BLaER1 (cell line): Measurements from ENCODE around the gene MGAT5.

Experiments used
- H3K27ac ChIP-seq: shearing (Covaris generic); formaldehyde crosslinking; 2 replicates; pipeline ENCODE4 v1.8.1; 2022
- H3K27me3 ChIP-seq: shearing (Covaris generic); formaldehyde crosslinking; 2 replicates; pipeline ENCODE4 v1.8.1; 2022
- H3K36me3 ChIP-seq: shearing (Covaris generic); formaldehyde crosslinking; 2 replicates; pipeline ENCODE4 v1.8.1; 2022
- H3K4me1 ChIP-seq: shearing (Covaris generic); formaldehyde crosslinking; 2 replicates; pipeline ENCODE4 v1.8.1; 2022
- H3K4me2 ChIP-seq: shearing (Covaris generic); formaldehyde crosslinking; 2 replicates; pipeline ENCODE4 v1.8.1; 2022
- H3K4me3 ChIP-seq: shearing (Covaris generic); formaldehyde crosslinking; 2 replicates; pipeline ENCODE4 v1.8.1; 2022
- H3K9ac ChIP-seq: shearing (Covaris generic); formaldehyde crosslinking; 2 replicates; pipeline ENCODE4 v1.8.1; 2022
- H3K9me3 ChIP-seq: shearing (Covaris generic); formaldehyde crosslinking; 2 replicates; pipeline ENCODE4 v1.8.1; 2022
- H4K20me1 ChIP-seq: shearing (Covaris generic); formaldehyde crosslinking; 2 replicates; pipeline ENCODE4 v1.8.1; 2022
- Cebpa-rat ChIP-seq: shearing (Covaris generic); IDR thresholded peaks from 2 replicates; pipeline ENCODE4 v1.8.1; 2022

Gene MGAT5

GRCh38 chr2:134217924-134218323 lies 35.9 kb upstream of the MGAT5 start:
- H3K36me3 ChIP-seq: peaks cover 52% of the 10 kb centered on the region
- H3K9ac ChIP-seq: no peak overlapping the region
- H3K9me3 ChIP-seq: peaks cover 26% of the 10 kb centered on the region
- TF ChIP-seq Cebpa-rat: no peak
- no peak overlapping the region for H3K4me3 ChIP-seq
- H3K4me1 ChIP-seq: peaks cover 58% of the 10 kb centered on the region
- peak overlapping the region; percentile 52 for H3K4me2 ChIP-seq
- peaks cover 96% of the 10 kb centered on the region for H4K20me1 ChIP-seq
- H3K27me3 ChIP-seq: no peaks in the 10 kb centered on the region
- H3K27ac ChIP-seq: 0 out of 2 replicates have a peak overlapping the region, but pooled peaks have one; percentile 19

DNA sequence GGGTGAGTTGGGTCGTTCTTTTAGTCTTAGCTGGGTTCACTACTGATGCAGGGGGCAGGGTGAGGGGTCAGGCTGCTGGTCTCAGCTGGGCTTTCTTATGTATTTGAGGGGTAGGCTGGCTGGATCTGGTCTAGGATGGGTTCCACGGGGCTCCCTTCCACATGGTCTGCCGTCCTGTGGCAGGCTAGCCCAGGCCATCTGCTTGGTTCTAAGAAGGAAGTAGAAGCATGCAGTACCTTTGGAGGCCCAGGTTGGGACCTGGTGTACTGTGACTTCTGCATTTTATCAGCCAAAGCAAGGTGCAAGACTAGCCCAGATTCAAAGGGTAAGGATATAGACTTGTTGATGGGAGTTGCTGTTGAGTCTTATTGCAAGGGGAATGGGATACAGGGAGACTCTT lies 35.5 kb upstream of the MGAT5 start:
- no peak overlapping the region for H3K4me3 ChIP-seq
- peaks cover 57% of the 10 kb centered on the region for H3K4me1 ChIP-seq
- 0 out of 2 replicates have a peak overlapping the region, but pooled peaks have one; percentile 19 for H3K27ac ChIP-seq
- peaks cover 95% of the 10 kb centered on the region for H4K20me1 ChIP-seq
- H3K9me3 ChIP-seq: peaks cover 26% of the 10 kb centered on the region
- no peak for TF ChIP-seq Cebpa-rat
- H3K27me3 ChIP-seq: no peaks in the 10 kb centered on the region
- peaks cover 47% of the 10 kb centered on the region for H3K36me3 ChIP-seq
- H3K9ac ChIP-seq: no peak overlapping the region
- peak overlapping the region; percentile 52 for H3K4me2 ChIP-seq

GRCh38 chr2:134218930-134219658 lies 34.8 kb upstream of the MGAT5 start:
- Histone ChIP-seq H3K36me3 (peaks cover 41% of the 10 kb centered on the region), H3K9me3 (peaks cover 21% of the 10 kb centered on the region), H3K9ac (no peak overlapping the region), H3K27ac (peak overlapping the region; percentile 39; the same call in 1 of the 2 replicates), H3K4me2 (peak overlapping the region; percentile 52), H4K20me1 (peaks cover 94% of the 10 kb centered on the region), H3K27me3 (no peaks in the 10 kb centered on the region), H3K4me3 (no peak overlapping the region), H3K4me1 (peaks cover 57% of the 10 kb centered on the region)
- TF ChIP-seq Cebpa-rat: no peak

DNA sequence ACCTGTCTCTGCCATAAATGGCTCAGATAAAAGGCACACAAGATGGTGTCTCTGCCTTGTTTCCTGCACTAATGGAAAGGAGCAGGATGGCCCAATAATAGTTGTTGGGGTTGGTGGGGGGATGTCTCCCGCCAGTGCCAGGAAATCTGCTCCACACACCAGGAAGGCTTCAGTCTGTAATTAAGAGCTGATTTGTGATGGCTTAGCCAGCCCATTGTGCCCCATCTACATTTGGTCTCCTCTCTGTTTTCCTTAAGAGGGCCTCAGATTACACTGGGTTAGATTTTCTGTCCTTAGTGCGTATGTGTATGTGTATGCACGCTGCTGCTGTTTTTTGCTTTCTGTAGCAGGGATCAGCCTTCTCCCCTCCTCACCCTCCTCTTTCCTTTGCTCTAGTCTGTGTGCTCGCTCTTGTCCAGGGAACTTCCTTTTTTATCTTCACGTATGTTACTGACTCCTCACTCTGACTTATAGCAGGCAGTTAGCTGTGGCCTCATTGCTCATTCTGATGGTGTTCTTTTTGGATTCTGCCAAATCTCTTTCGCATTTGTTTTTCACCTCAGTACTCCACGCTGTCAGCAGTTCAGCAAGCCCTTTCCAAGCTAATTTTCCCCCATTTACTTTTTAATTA lies 33.4 kb upstream of the MGAT5 start:
- Histone ChIP-seq H3K4me1 (peaks cover 57% of the 10 kb centered on the region), H3K27me3 (no peaks in the 10 kb centered on the region), H3K36me3 (peaks cover 27% of the 10 kb centered on the region), H3K4me3 (no peak overlapping the region), H3K9me3 (peaks cover 18% of the 10 kb centered on the region), H3K9ac (no peak overlapping the region), H4K20me1 (peaks cover 94% of the 10 kb centered on the region), H3K4me2 (peak overlapping the region; percentile 4), H3K27ac (no peak overlapping the region)
- TF ChIP-seq Cebpa-rat: no peak

DNA sequence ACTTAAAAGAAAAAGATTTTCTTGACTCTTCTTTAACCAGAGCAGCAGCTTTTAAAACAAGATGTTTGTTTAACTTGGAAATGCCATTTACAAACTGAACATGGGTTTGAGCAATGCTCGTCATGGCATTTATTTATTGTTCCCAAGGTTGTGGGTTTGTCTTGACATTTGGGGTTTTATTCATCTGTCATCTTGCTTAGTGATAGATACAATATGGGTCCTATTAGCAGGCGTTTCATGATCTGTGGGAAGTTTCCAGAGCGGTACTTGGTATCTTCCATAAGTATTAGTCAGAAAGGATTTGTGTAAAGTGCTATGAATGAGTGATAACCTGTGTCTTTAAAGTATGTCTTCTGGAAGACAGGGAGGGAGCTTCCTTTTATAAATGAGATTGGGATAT lies 29.9 kb upstream of the MGAT5 start:
- H3K27me3 ChIP-seq: no peaks in the 10 kb centered on the region
- peaks cover 37% of the 10 kb centered on the region for H3K36me3 ChIP-seq
- H3K4me3 ChIP-seq: no peak overlapping the region
- H3K27ac ChIP-seq: no peak overlapping the region
- H3K4me2 ChIP-seq: no peak overlapping the region
- TF ChIP-seq Cebpa-rat: no peak
- no peak overlapping the region for H3K9ac ChIP-seq
- H4K20me1 ChIP-seq: peaks cover 76% of the 10 kb centered on the region
- H3K4me1 ChIP-seq: peaks cover 22% of the 10 kb centered on the region
- peaks cover 52% of the 10 kb centered on the region for H3K9me3 ChIP-seq

- Histone ChIP-seq H3K9me3 (peaks cover 61% of the 10 kb centered on the region), H3K9ac (no peak overlapping the region), H3K4me1 (peaks cover 16% of the 10 kb centered on the region), H3K27ac (no peak overlapping the region), H4K20me1 (peaks cover 65% of the 10 kb centered on the region), H3K27me3 (no peaks in the 10 kb centered on the region), H3K36me3 (peaks cover 37% of the 10 kb centered on the region), H3K4me2 (no peak overlapping the region), H3K4me3 (no peak overlapping the region)
- no peak for TF ChIP-seq Cebpa-rat
These were observed 28.7 kb upstream of the MGAT5 start for GRCh38 chr2:134225173-134225572.

- Histone ChIP-seq H3K36me3 (peaks cover 31% of the 10 kb centered on the region), H3K9me3 (peaks cover 55% of the 10 kb centered on the region), H3K4me2 (no peak overlapping the region), H3K4me3 (no peak overlapping the region), H3K27me3 (no peaks in the 10 kb centered on the region), H3K27ac (no peak overlapping the region), H3K9ac (no peak overlapping the region), H3K4me1 (peaks cover 16% of the 10 kb centered on the region), H4K20me1 (peaks cover 58% of the 10 kb centered on the region)
- no peak for TF ChIP-seq Cebpa-rat
These were observed 28.0 kb upstream of the MGAT5 start for GRCh38 chr2:134225841-134226240.

- H3K4me3 ChIP-seq: no peak overlapping the region
- no peaks in the 10 kb centered on the region for H3K27me3 ChIP-seq
- no peak overlapping the region for H3K9ac ChIP-seq
- TF ChIP-seq Cebpa-rat: no peak
- peaks cover 55% of the 10 kb centered on the region for H3K9me3 ChIP-seq
- no peak overlapping the region for H3K4me2 ChIP-seq
- peaks cover 29% of the 10 kb centered on the region for H3K36me3 ChIP-seq
- H4K20me1 ChIP-seq: peaks cover 50% of the 10 kb centered on the region
- no peak overlapping the region for H3K27ac ChIP-seq
- peaks cover 21% of the 10 kb centered on the region for H3K4me1 ChIP-seq
These were observed 27.3 kb upstream of the MGAT5 start for GRCh38 chr2:134226601-134227000.

DNA sequence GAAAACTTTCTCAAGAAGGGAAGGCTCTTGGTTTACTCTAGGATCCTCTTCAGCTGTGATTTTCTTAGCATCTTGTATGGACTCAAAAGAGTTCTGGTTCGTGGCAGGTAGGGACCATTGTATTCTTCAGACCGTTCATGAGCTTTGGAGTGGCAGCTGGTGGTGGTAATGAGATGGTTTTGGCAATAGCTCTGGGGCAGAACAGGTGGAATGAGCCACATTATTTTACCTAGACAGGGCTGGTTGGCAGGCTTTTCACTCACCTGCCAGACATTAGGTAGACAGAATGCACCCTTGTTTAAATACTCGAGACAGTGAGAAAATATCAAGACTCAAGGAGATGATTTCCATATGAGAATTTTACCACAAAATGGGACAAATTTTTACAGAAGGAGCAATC lies 26.2 kb upstream of the MGAT5 start:
- peaks cover 55% of the 10 kb centered on the region for H3K9me3 ChIP-seq

DNA sequence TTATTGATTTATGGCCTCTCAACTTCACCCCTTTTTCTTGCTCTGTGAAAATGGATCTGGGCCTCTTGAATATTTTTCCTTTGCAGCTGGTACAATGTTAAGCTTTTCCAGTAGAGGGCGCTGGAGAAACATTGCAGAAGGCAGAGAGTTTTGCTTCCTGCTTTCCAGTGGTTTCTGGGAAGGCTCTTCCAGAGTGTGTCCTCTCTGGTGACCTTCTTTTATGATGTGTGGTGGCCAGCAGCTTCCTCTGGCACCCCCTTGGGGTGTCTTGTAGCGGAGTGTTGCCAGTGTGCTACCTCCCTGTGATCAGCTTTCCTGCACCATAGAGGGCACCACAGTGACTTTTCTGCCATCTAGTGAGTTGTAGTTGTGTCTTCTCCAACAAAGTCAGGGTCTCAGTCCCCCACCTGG lies 25.4 kb upstream of the MGAT5 start:
- H3K27ac ChIP-seq: no peak overlapping the region

More for the DNA sequence above, 26.2 kb upstream of the MGAT5 start:
- H4K20me1 ChIP-seq: peaks cover 43% of the 10 kb centered on the region; the same call in 1 of the 2 replicates
- H3K27ac ChIP-seq: no peak overlapping the region
- H3K9ac ChIP-seq: no peak overlapping the region
- H3K4me1 ChIP-seq: peaks cover 31% of the 10 kb centered on the region
- no peak overlapping the region for H3K4me2 ChIP-seq
- peaks cover 29% of the 10 kb centered on the region for H3K36me3 ChIP-seq
- TF ChIP-seq Cebpa-rat: no peak
- no peaks in the 10 kb centered on the region for H3K27me3 ChIP-seq
- no peak overlapping the region for H3K4me3 ChIP-seq

More for the DNA sequence above, 25.4 kb upstream of the MGAT5 start:
- Histone ChIP-seq H3K4me2 (no peak overlapping the region), H3K9me3 (peaks cover 55% of the 10 kb centered on the region), H3K27me3 (no peaks in the 10 kb centered on the region), H3K4me3 (no peak overlapping the region), H3K36me3 (peaks cover 29% of the 10 kb centered on the region), H3K4me1 (peaks cover 40% of the 10 kb centered on the region), H4K20me1 (peaks cover 43% of the 10 kb centered on the region; the same call in 1 of the 2 replicates), H3K9ac (no peak overlapping the region)
- TF ChIP-seq Cebpa-rat: no peak
